Stomach (tissue), 9 donors: ENCODE data around the gene OR5K1. TPM values are rescaled to one million over a fixed set of nuclear protein-coding genes. Genes with fewer than 3 reads are reported as not detected.

Experiments used
- DNase-seq, 2 donors: peaks; one replicate each; pipeline versions ENCODE4 v3.0.0 to v3.0.0-alpha.2; 2013 to 2019
- H3K27ac ChIP-seq, 5 donors: fragments of 200-600 bp in 4 of 5; sonication (generic) in 4 of 5; one replicate each; pipeline ENCODE4 v1.5.1; 2013 to 2019; ENCODE audit warnings: mild to moderate bottlenecking in 1 of 5, moderate library complexity in 1 of 5
- H3K27me3 ChIP-seq, 3 donors: fragments of 200-600 bp; sonication (generic); one replicate each; pipeline ENCODE4 v1.5.1; 2017 to 2019; ENCODE audit warnings: mixed run types in 1 of 3
- H3K36me3 ChIP-seq, 4 donors: fragments of 200-600 bp; sonication (generic); 1 replicate in 3 of 4; 2 replicates in 1 of 4; pipeline ENCODE4 v1.5.1; 2016 to 2019
- H3K4me1 ChIP-seq, 4 donors: fragments of 200-600 bp; sonication (generic); one replicate each; pipeline ENCODE4 v1.5.1; 2016 to 2019
- H3K4me3 ChIP-seq, 4 donors: fragments of 200-600 bp; sonication (generic) in 3 of 4; one replicate each; pipeline ENCODE4 v1.5.1; 2016 to 2019; ENCODE audit warnings: mild to moderate bottlenecking in 1 of 4
- H3K9me3 ChIP-seq, 4 donors: fragments of 200-600 bp; sonication (generic); one replicate each; pipeline ENCODE4 v1.5.1; 2016 to 2019
- CTCF ChIP-seq, 7 experiments: fragments of 450-650 bp in 4 of 7; fragments of 200-600 bp in 3 of 7; sonication (generic) in 3 of 7; IDR thresholded peaks; one replicate each; pipeline ENCODE4 v1.5.1; 2016 to 2019; ENCODE audit warnings: antibody characterized with exemption in 7 of 7, control low read depth in 2 of 7, mild to moderate bottlenecking in 1 of 7
- EP300 ChIP-seq: sonication (generic); formaldehyde crosslinking; IDR thresholded peaks from one replicate; pipeline ENCODE4 v1.6.1; 2017; ENCODE audit warnings: antibody characterized with exemption
- POLR2A ChIP-seq, 4 donors: fragments of 450-650 bp; IDR thresholded peaks; one replicate each; pipeline ENCODE4 v1.6.1; 2016; ENCODE audit warnings: antibody characterized with exemption in 4 of 4, control low read depth in 2 of 4, mild to moderate bottlenecking in 1 of 4, moderate library complexity in 1 of 4
- POLR2AphosphoS5 ChIP-seq, 3 donors: sonication (generic); formaldehyde crosslinking; IDR thresholded peaks; one replicate each; pipeline ENCODE4 v1.6.1; 2016; ENCODE audit warnings: antibody characterized with exemption in 3 of 3
- WGBS, 5 donors: extraction: QIAGEN DNeasy Blood & Tissue Kit in 3 of 5; methylation state at CpG; one replicate each; pipeline versions ENCODE4 v1.1.5 to v1.1.7; 2013 to 2018; 5-methylcytosine and 5-hydroxymethylcytosine counted together
- intact Hi-C: fragments of 100-400 bp; cut with DNase I; formaldehyde crosslinking; loops from one replicate; pipeline ENCODE4 v1.15.1; 2023; ENCODE audit warnings: low total_unique reads
- polyA plus RNA-seq, 3 donors: library from polyadenylated mRNA; stranded (reverse); fragments of 200-250 nt; gene quantifications; one replicate each; pipeline ENCODE4 v1.2.3, GENCODE V29; 2013
- total RNA-seq, 5 donors: library from RNA; depleted of rRNA; stranded (reverse); fragments of >200 nt; gene quantifications; one replicate each; pipeline versions ENCODE4 v1.1.0 to v1.2.3, GENCODE V29; 2014 to 2016
- donor health status: healthy with polysubstance abuse.
- donor health status: Bipolar disorder and iron deficiency.
- donor health status: healthy.

OR5K1 gene
- total and polyA plus RNA-seq, 8 donors, result not detected

GRCh38 chr3:98445949-98446406 lies 17.0 kb upstream of the OR5K1 start:
- intact Hi-C loops, result no loop called here
- no peak for DNase-seq
- 75 to 85% (median 84%) methylated on average over 5 of the region's 5 CpGs for WGBS, 5 donors
- H3K9me3 ChIP-seq, result no peaks in the 10 kb centered on the region
- no peak overlapping the region for H3K27ac ChIP-seq
- no peak for TF ChIP-seq CTCF (IDR thresholded peaks at IDR 0.05)
- H3K4me1 ChIP-seq, result no peaks in the 10 kb centered on the region
- H3K27me3 ChIP-seq, result no peaks in the 10 kb centered on the region
- H3K36me3 ChIP-seq, result no peaks in the 10 kb centered on the region
- H3K4me3 ChIP-seq, result no peak overlapping the region

GRCh38 chr3:98449606-98450193 lies 13.3 kb upstream of the OR5K1 start:
- Histone ChIP-seq H3K36me3 (no peaks in the 10 kb centered on the region), H3K4me3 (no peak overlapping the region), H3K27ac (no peak overlapping the region), H3K9me3 (no peaks in the 10 kb centered on the region), H3K4me1 (no peaks in the 10 kb centered on the region), H3K27me3 (no peaks in the 10 kb centered on the region)
- no peak for TF ChIP-seq CTCF (IDR thresholded peaks at IDR 0.05)
- no peak for TF ChIP-seq POLR2AphosphoS5 (IDR thresholded peaks at IDR 0.05)
- TF ChIP-seq POLR2A (IDR thresholded peaks at IDR 0.05), result no peak
- no peak for TF ChIP-seq EP300
- intact Hi-C loops, result no loop called here
- DNase-seq, result no peak
- 82 to 88% (median 84%) methylated on average over 7 of the region's 7 CpGs for WGBS, 5 donors

GRCh38 chr3:98450372-98450771 lies 12.6 kb upstream of the OR5K1 start:
- Histone ChIP-seq H3K9me3 (no peaks in the 10 kb centered on the region), H3K27me3 (no peaks in the 10 kb centered on the region), H3K4me1 (no peaks in the 10 kb centered on the region), H3K36me3 (no peaks in the 10 kb centered on the region), H3K27ac (no peak overlapping the region), H3K4me3 (no peak overlapping the region)
- no peak for DNase-seq
- WGBS, 5 donors, result 81 to 95% (median 87%) methylated on average over 4 of the region's 4 CpGs
- intact Hi-C loops, result no loop called here
- TF ChIP-seq POLR2AphosphoS5 (IDR thresholded peaks at IDR 0.05) (no peak), EP300 (no peak), CTCF (IDR thresholded peaks at IDR 0.05) (no peak), POLR2A (IDR thresholded peaks at IDR 0.05) (no peak)

GRCh38 chr3:98453827-98454226 lies 9.2 kb upstream of the OR5K1 start:
- no peak for TF ChIP-seq POLR2AphosphoS5 (IDR thresholded peaks at IDR 0.05)
- no peak for TF ChIP-seq CTCF (IDR thresholded peaks at IDR 0.05)
- TF ChIP-seq EP300, result no peak
- no peak for TF ChIP-seq POLR2A (IDR thresholded peaks at IDR 0.05)
- H3K27ac ChIP-seq, result no peak overlapping the region
- no peaks in the 10 kb centered on the region for H3K4me1 ChIP-seq
- H3K9me3 ChIP-seq, result peaks cover 0 to 8% (median 0%) of the 10 kb centered on the region in 4 donors
- DNase-seq, result no peak
- intact Hi-C loops, result no loop called here
- H3K36me3 ChIP-seq, result no peaks in the 10 kb centered on the region
- H3K4me3 ChIP-seq, result no peak overlapping the region
- H3K27me3 ChIP-seq, result no peaks in the 10 kb centered on the region
